Activated CD8-positive, alpha-beta memory T cell treated with anti-CD3 and anti-CD28 coated beads for 1 hour (primary cell): ENCODE data around the gene ROBO2.

Experiments used
- DNase-seq, 2 donors: peaks; one replicate each; pipeline ENCODE4 v3.0.0-alpha.2; 2020; ENCODE audit warnings: low read depth in 1 of 2; ENCODE audit errors: extremely low read depth in 1 of 2

Gene ROBO2

DNA sequence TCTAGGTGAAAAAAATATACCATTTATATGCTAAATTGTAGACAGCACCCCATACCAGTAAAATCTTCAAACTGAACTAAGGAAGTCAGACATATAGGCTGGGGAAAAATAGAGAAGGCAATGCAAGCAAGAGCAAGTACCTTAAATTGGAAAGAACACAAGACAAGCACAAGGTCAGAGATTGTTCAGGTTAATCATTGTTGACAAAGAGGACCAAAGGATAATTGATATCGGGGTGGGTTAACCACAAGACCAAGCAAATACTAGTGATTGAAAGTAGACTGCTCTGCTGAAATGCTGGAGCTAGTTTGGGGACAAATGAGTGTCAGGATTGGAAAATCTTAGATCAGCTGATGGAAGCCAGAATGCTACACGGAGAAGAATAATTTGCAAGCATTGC lies 499.8 kb downstream of the ROBO2 start:
- no peak for DNase-seq

DNA sequence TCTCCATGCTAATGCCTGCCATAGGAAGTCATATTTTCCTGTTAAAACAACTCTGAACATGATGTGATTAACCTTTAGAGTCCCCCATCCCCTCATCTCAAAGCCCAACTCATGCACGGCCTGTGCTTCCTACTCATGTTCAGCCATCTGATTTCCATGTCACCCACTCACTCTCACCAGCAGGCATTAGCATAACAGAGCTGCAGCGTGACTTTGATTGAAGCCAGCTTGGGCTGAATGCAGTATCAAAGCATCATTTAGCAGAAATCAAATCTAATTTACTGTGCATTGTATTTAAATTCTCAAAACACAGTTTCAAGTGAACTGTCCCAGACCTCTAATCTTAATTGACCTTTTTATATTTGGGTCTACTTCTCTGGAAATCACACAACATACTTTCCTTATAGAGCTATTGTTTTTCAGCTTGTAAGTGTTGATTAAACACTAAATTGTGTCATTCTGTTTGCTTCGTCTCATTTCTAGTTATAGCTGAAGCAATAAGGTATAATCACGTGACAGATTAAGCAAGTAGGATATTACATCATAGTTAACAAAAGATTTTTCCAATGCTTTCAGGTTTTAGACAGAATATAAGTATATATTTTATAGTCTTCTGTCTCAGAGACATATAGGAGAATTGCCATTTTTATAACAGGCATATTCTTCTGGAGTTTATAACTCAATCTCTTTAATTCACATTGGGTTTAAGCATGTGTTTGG lies 501.5 kb downstream of the ROBO2 start:
- no peak for DNase-seq

DNA sequence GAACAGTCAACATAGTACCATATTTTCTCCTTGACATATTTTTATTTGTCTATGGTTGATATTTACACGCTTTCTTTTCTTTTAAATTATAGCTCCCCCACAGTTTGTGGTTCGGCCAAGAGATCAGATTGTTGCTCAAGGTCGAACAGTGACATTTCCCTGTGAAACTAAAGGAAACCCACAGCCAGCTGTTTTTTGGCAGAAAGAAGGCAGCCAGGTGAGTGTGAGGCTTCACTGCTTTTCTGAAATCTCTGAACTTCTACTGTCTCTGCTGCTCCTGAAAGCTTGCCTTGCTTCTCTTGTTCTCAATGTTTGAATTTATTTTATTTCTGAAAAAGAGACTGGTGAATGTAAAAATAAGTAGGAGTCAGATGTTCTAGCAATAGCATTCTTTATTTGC lies 506.3 kb downstream of the ROBO2 start:
- no peak for DNase-seq

DNA sequence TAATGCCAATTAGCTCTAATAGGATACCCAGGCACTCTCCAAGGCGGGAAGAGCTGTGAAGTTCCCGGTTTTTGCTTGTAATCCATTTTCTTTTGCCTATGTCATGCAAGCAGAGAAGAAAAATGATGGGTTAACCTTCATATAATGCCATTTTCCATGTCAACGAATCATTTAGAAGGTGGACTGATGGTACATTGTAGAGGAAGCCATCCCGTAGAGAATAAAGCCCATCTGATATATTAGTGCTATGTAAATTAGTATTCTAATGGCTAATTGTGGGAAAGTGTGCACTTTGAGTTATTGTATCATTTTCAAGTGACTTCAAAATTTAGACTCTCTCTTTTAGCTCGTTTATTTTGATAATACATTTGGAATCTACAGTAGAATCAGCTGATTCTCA lies 509.1 kb downstream of the ROBO2 start:
- DNase-seq, result no peak

DNA sequence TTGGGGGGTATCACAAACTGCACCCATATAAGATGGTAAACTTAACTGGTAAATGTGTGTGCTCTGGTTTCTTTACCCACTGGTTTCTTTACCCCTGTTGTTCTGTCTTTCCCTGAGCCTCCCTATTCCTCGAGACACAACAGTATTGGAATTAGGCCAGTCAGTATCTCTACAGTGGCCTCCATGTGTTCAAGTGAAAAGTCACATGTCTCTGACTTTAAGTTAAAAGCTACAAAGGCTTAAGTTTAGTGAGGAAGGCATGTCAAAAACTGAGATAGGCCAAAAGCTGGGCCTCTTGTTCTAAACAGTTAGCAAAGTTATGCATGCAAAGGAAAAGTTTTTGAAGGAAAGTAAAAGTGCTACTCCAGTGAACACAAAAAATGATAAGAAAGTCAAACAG lies 513.3 kb downstream of the ROBO2 start:
- no peak for DNase-seq

DNA sequence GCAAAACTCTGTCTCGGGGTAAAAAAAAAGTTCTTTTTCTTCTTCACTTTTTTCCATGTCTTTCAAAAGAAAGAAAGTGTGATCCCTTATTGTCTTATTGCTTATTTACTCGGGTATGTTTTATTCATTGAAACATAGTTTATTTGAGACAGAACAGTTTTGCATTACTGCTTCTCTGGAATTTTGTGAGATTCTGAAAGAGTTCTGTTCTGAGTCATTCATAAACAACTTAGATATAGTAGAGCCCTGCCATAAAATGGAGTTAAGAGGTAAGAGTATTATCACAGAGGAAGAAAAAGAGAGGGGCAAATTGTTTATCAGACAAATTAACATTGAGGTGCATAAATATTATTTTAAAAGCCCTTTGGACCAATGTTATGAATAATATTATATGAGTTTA lies 522.2 kb downstream of the ROBO2 start:
- DNase-seq, result no peak

DNA sequence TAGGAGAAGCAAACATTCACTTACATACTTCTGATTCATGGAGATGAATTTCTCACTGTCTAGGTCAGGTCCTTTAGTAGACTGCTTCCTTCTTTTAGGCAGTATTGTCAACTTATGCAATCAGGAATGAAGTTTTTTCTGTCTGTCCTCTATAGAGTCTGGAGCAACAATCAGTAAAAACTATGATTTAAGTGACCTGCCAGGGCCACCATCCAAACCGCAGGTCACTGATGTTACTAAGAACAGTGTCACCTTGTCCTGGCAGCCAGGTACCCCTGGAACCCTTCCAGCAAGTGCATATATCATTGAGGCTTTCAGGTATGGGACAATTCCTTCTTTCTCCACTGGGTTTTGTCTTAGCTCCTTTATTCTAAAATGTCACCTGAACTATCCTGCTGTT lies 523.1 kb downstream of the ROBO2 start:
- no peak for DNase-seq

DNA sequence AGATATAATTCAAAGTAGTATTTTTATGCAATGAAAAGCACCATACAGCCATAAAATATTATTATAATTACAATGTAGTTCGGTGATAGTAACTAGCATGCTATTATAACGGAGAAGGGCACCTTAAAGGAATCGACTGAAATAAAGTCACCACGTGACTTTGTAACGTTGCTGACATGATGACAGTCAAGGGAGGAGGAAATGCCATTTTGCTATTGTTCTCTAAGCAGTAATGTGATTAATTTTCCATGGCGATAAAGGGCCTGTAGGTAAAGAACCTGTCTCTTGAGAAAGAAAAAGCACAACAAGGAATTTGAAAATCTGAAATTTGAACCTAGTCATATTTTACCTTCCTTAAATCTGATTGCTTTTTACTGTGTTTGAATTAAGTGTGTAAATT lies 526.2 kb downstream of the ROBO2 start:
- DNase-seq, result no peak

DNA sequence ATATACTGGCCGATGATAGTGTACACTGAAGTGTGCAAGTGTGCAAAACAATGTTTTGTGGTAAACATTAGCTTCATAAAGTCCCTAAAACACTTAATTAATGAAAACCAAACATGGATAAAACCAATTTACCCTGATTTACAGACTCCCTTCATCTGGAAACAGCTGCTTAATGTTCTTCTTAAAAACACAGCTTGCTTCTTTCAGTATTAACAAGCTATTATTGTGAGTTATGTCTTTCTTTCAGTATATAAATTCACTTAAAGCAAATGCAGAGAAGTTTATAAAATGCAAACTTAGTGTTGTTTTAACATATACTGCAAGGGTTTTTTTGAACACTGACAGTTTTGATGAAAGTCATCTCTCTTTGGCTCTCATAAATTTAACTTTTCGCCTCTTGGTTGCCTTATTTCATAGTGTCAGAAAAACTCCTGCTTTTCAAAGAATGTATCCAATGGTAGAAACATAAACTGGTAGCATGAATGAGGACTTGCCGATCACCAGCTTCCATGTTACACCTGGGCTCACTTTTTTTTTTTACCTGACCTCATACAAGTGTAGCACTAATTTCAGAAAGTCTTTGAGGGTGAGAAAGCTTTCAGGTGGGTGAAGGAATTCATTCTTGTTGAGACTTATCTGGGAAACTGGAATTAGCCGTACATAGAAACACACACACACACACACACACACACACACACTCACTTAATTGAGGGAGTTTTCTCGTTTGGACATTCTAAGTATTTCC lies 532.2 kb downstream of the ROBO2 start:
- DNase-seq, result no peak

DNA sequence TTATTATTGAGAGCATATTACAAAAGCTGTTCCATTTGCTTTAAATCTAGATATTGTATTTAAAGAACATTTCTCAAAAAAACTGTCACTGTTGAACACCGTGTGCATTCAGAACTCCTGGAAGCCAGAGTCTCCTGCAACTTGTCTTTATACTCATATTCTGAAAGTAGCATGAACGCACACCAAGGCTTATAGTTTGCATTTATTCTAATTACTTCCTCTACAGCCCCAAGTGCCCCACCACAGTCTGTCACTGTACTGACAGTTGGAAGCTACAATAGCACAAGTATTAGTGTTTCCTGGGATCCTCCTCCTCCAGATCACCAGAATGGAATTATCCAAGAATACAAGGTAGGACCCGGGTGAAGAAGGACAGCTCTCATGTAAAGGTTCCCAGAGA lies 537.4 kb downstream of the ROBO2 start:
- DNase-seq, result no peak

DNA sequence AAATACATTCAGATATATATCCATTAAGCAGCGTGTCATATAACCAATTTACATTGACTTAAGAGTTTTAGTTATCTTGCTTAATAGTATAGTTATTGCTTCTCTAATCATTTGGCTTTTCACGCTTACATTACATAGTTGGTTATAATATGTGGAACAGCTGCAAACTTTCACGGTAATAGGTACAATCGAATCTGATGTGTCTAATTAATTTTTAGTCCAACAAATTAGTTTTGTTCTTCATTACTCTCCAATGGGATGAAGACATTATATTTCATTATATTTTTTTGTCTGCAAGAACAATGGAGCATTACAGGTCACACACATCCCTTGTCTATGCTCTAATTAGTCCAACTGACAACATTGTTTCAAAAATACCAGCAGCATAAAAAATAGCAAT lies 546.3 kb downstream of the ROBO2 start:
- DNase-seq, result no peak

DNA sequence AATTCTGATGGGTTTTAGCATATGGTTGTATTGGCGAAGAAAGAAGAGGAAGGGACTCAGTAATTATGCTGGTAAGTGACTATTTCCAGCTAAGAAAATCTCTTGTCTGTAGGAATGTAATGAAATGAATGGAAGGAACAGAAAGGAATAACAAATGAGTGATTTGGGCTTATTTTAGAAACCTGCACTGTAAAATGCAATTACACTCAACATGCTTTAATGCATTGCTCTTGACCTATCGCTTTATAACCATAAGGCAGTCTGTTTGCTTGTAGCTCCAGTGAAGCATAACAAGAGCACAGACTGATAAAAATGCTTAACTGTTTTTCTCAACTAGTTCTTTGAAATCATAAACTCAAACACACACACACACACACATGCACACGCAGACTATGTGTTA lies 549.0 kb downstream of the ROBO2 start:
- no peak for DNase-seq

DNA sequence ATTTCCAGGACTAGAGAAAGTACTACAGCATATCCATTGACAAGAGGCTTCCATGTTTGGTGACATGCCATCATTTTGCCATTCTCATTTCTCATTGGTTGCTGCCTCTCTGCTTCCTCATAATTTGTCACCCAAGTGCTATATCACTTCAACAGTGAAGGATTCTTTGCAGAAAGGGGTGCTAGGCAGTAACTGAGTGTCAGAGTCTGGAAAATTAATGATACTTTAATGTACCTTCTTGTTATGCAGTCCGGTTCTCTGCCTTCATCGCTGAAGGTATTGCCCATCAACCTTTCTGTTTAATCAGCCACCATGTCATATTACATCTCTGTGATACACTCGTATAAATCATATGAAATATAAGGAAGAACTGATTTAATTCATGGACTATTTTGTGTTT lies 550.3 kb downstream of the ROBO2 start:
- DNase-seq, result no peak

DNA sequence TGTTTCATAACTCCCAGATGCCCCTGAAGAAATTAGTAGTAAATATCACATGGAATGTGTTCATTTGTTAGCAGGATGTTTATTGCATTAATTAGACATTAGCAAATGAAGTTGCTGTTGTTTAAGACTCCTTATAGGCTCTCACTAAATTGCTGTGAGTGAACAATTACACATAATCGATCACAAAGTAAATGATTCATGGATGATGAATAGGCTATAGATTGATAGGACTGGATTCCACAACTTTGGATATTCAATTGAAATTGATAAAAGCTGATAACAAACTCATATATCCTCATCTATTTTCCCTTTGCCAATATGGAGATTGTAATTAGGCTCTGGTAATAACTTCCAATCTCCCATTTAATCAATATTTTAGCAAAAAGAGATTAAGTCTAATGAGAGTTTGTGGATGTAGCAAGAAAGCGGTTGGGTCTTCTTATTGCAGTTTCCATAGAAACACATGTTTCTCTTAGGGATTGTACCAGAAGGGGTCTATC lies 555.5 kb downstream of the ROBO2 start:
- DNase-seq, result no peak

DNA sequence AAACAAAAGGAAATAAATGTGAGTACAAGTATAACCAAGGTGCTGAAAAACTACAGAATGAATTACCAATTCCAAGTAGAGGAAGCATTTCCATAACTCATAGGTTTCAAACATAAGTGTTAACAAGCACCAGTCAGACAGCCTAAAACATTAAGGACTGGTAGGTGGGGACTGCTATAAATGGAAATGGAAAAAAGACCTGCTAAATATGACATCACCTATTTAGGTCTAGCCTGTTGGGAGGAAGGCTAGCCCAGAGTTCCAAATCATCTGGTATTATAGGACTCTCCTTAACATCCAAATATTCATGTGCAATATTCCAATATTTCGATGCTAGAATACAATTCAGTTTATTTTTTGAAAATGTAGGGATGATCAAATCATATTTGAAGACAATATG lies 560.0 kb downstream of the ROBO2 start:
- no peak for DNase-seq

DNA sequence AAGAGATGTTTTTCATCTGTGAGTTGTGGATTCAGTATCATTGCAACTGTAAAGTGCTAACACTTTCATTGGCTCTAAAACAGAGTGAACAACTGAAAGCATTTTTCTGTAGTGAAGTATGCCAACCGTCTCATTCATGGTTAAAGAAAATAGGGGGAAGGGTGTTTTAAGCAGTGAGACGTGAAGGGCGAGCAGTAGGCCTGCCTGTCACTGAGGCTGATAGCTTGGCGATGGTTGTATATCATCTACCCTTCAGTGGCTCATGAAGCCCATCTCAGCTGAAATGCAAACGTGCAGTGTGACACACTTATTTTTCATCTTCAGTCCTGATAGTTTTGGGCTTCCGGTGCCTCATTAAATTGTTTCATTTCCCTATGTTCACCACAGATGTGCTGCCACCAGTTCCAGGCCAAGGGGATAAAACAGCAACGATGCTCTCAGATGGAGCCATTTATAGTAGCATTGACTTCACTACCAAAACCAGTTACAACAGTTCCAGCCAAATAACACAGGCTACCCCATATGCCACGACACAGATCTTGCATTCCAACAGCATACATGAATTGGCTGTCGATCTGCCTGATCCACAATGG lies 562.0 kb downstream of the ROBO2 start:
- no peak for DNase-seq

DNA sequence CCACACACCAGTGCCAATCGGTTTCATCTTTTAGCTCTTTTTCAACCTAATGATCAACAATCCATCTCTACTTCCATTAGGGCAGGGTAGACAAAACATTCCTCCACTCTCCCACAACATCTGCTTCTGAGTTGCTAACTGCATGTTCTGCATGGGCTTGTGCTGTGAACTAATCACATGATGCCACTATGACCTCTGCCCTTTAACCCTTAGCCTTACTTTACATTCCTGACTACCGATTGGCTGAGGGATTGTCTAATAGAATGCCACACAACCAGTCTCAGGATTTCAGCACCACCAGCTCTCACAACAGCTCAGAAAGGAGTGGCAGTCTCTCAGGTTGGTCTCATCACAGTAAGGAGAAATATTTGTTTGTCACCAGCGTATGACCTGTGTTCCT lies 562.8 kb downstream of the ROBO2 start:
- no peak for DNase-seq

DNA sequence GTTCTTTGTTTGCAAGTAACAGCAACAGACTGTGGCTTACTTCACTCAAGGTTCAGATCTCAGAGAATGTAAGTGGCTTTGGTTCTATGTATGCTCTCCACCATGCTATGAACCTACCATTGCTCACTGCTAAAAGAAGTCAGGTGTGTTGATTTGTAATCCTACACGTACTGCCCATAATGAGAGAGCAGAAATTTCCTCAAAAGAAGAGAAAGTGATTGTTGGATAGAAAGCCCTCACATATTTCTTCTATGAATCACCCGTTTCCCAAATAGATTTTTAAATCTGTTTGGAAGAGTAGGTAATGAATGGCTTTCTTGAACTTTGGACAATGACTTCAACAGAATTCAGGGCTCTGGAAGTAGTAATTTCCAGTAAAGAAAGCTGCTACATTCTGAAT lies 565.4 kb downstream of the ROBO2 start:
- DNase-seq, result no peak

DNA sequence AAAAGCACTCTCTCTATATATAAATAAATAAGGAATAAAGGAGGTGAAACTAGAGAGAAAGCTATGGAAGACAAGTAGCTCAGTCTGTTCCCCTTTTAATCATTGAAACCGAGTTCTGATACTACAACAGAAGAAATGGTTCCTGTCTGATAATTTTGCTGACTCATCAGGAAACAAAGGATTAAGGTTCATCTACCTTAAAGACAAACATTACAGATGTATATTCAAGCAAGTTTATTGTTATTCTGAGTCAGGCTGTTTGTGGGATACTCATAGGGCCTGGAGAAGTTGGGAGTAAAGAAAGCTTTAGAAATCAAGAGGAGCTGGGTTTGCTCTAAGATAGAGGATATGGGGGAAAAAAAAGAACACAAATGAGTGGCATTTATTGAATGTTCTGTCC lies 566.0 kb downstream of the ROBO2 start:
- DNase-seq, result no peak

DNA sequence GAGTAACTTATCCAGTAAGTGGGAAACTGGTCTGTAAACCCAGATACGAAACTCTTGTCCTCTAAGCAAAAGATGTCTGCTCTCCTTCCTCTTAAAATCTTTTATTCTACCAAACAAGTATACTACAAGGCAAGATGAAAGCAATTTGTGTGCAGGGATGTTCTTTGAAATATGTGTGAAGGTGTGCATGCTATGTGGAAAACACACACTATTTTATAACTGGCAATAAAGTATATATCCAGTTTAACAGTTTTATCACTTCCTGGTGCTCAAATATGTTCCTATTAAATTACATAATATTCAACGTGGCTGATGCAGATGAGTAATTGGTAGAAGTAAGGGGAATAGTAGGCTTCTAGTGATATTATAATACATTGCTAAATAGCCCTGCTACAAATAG lies 566.5 kb downstream of the ROBO2 start:
- DNase-seq, result no peak

DNA sequence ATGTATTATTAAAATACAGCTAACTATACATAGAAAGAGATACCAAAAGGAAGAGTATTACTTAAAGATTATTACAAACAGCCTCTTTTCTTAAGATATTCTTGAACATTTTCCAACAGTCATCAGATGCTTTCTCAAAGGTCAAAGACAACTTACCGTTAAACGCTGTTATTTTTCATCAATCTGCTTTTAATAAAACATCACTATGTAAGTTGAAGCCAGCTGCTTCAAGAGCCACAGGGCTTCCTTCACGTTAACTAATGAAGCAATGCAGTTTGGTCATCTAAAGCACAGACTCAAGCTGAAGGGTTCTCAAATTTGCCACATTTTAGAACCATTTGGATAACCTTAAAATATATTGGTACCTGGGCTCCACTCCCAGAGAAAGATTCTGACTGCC lies 578.8 kb downstream of the ROBO2 start:
- DNase-seq, result no peak

DNA sequence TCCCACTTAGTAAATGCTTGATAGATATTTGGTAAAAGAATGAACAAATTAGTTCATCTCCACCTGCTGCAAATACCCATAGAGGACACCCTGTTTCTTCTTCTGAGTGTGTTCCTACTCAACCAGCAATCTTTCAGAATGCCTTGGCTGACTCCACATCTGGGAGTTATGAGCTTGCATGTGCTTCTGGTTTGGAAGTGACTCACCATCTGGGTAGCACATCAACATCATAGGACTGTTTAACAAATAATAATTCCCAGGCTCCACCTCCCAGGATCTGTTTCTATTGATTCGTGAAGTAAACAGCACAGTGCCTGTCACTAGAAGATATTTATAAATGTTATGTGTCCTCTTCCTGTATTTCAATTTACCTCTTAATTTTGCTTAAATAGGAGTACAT lies 580.1 kb downstream of the ROBO2 start:
- no peak for DNase-seq
